GDM1 (cell line): ENCODE measurements around the gene KIF9.
A peak's percentile ranks its signal among the peaks of the same experiment; 100 is the strongest.
"Not testable (repeated sequence)": the region's sequence is repeated elsewhere in the genome, so short reads cannot be mapped to it uniquely, and the experiment has no call there.

Source experiments
- DNase-seq: peaks from one replicate; lab custom pipeline; 2025; lab: John Stamatoyannopoulos, UW

The KIF9 gene

DNA sequence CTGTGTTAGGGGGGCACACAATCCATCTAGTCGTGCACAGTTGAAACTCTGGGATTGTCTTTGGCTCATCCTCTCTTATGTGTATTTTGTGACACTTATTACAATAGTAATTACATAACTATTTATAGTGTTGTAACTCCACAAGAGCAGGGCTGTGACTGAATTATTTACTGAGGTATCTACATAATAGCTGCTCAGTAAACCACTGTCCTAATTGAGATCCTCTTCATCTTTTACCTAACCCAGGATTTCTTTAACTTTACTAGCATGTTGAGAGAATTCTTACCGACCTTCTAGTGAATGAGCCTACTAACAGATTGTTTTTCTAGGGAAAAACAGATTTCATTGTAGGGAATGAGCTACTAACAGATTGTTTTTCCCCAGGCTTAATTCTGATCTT lies 11.2 kb upstream of the KIF9 start:
- DNase-seq, result no peak

DNA sequence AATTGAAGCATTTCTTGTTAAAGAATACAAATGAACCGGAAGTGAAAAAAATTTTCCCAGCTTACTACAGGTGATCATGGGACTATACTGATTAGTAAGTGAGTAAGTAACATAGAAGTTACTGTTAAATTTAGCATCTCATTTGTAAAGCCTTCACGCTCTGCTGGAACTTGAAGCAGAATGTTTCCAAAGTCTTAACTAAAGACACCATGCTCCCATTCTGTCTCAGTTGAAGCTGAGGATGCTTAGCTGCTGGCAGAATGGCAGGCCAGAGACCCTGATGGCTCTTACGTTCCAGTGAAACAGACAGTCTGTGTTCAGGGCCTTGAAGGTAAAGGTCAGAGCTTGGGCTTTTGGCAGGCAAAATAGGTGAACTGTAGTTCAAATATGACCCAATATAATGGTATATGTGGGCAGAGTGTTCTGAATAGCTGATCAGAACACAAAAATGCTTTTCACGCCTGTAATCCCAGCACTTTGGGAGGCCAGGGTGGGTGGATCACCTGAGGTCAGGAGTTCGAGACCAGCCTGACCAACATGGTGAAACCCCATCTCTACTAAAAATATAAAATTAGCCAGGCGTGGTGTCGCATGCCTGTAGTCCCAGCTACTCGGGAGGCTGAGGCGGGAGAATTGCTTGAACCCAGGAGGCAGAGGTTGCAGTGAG lies 9.3 kb upstream of the KIF9 start:
- DNase-seq, result not testable (repeated sequence)

DNA sequence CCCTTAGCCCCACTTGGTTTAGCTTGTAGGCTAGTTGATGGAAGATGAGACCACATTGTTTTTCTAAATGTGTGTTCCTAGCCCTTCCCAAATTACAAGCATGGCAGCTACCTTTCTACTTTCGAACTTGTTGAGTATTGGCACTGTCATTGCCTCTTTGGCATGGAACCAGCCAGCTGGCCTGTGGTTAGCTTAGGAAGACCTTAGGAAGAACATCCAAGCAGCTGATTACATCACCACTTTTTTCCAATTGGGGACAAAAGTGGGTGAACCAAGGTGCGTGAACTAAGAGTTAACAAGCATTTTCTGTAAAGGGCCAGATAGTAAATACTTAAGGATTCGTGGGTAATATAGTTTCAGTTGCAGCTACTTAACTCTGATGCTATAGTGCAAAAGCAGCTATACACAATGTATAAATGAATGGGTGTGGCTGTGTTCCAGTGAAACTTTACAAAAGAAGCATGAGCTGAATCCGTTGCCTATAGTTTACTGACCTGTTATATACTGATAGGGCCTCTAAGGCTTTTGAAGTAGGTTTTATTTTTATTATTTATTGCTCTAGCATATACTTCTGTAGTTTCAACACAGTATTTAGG lies 8.7 kb upstream of the KIF9 start:
- no peak for DNase-seq

DNA sequence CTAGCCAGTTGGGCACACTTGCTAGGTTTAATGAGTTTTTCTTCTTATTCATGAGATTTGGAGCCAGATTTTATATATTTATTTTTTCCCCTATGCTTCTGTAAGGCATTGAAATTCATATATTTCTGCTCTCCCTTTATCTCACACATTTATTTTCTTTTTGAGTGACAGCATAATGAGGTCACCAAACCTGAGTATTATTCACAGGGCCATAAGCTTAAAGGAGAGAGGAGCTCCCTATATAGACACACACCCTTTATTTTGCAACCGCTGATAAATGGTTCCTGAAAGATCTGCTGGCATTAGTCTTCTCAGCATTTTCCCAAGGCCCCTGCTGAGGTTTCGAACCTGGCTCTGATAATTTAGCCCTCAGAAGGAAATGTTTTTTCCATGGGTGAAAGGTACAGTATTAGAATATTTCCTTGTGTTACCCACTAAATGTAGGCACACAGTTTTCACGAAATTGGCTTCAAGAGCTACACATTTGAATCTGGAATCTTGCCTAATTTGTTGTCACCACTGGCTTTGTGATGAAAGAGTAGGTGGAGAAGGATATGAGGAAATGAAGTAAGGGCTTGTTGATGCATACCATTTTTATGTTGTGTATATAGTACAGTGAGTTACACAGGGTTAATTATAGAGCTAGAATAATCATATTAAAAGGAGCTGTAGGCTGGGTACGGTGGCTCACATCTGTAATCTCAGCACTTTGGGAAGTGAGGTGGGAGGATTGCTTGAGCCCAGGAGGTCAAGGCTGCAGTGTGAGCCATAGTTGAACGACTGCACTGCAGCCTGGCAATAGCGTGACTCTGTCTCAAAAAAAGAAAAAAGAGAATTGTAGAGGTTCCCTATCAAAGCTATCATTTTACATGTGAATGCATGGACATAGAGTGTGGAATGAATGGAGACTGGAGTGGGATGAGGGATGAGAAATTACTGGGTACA lies 6.6 kb upstream of the KIF9 start:
- DNase-seq, result no peak

DNA sequence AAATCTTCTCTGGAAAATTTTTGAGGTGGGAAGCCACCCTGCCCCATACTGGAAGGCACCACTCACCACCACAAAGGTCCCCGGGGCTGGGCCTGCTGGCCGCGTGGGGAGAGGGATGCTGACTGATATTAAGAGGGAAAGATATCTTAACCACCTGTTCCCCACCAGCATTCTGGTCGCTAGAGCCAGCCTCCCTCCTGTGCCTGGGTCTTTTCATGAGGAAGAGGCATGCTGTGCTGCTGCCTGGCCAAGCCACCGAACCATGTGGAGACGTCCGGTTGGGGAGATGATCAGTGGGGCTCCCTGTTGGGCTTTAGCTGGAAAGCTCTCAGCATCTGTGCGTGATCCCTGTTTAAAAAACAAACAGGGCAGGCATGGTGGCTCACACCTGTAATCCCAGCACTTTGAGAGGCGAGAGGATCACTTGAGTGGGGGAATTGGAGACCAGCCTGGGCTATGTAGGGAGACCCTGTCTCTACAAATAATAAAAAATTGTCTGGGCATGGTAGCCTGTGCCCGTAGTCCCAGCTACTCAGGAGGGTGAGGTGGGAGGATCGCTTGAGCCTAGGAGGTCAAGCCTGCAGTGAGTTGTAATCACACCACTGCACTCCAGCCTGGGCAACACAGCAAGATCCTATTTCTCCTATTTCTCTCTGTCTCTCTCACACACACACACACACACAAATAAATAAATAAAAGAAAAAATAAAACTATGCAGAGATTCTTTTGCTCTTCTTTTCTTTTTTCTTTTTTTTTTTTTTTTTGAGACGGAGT lies 1.2 kb upstream of the KIF9 start:
- no peak for DNase-seq

DNA sequence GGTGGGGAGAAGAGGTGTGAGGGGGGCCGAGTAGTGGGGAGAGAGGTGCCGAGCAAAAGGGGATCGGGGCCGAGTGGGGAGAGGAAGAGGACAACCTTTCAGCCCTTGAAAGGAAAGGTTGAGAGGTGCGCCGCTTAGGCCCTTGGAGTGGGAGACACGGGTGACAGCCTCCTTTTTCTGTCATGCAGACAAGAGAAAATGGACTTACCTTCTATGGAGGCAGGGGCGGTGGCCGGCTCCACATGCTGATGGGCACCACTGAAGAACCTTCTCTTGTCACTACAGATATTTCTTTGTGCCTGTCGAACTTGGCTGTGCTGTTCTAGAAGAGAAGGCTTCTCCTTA lies 566 bp upstream of the KIF9 start:
- no peak for DNase-seq

DNA sequence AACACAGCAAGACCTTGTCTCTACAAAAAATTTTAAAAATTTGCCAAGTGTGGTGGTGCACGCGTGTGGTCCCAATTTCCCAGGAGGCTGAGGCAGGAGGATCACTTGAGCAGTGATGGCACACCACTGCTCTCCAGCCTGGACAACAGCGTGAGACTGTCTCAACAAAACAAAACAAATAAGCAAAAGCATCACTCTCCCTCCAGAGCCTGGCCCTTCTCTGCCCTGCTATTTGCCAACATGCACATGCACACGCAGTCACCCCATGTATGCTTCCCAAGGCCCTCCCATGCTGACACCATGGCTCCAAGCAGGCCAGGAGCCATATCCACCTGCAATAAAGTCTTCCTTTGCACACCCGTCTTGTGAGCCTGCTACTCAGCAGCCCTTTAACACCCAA lies 2.1 kb downstream of the KIF9 start:
- DNase-seq, result no peak

DNA sequence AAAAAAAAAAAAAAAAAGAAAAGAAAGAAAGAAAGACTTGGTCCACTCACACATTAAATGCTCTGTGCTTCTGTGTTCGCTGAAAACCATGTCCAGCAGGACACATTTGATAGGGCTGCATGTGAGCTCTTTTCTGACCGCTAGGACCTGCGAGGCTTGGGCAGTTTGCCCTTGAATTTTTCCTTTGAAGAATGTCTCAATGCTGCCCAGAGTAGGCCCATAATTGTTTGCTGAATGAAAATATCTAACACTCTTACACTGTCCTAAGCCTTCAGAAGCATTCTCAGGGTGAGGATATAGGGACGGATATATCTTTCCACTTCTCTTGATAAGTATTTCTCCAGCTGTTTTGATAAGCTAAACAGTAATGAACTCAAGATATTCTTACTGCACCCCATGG lies 6.0 kb downstream of the KIF9 start:
- DNase-seq, result no peak

DNA sequence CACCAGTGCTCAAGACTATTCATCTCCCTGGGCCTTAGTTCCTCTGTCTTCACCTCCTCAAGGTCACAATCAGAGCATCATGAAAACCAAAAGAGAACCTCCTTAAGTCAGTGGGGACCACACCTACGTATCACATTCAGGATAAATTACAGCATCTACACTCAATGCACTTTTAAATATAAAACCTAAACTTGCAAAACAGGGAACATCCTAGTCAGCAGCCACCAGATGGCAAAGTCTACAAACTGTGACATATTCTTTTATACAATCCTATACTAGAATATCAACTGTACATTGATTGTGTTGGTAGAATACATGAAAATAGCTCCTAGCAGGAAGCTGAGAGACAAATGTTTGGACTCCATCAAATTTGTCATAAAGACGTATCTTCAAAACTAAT lies 7.9 kb downstream of the KIF9 start:
- no peak for DNase-seq

DNA sequence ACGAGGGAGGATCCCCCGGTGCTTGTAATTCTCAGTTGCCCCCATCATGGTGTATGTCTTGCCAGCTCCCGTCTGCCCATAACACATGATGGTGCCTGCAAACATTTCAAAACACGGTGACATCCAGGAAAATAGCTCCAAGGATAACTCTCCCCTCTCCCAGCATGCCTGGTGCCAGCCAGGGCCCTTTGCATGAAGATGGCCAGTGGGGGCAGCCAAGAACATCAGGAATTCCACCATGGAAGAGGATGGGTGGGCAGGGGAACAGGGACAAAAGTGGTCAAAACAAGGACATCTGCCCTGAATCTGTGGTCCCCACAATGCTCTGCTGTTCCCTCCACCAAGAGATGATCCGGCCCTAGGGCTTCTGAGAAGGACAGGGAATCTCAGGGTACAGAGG lies 9.0 kb downstream of the KIF9 start:
- no peak for DNase-seq

DNA sequence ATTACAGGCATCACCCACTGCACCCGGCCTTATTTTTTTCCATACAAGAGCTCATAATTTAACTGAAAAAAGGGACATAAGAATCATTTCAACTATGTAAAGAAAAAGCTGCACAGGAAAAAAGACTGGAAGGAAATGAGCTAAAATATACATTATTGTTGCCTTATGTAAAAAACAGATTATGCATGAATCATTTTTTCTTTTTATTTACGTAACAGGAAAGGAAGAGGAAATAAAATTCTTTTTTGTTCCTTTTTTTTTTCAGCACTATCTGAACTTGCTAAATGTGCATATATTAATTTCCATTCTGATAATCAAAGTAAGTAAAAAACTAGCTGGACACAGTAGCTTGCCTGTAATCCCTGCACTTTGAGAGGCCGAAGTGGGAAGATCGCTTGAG lies 12.1 kb downstream of the KIF9 start:
- no peak for DNase-seq

DNA sequence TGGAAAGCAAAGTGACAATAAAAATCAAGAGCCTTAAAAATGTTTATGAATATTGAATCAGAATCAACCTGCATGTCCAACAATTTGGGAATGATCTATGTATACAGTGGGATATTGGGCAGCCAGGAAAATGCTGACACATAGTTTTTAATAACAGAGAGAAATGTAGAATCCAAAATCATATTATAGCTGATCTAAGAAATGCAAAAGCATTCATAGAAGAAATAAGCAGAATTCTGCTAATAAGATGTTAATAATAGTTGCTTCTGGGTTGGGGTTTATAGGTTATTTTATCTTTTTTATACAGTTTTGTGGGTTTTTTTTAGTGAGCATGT lies 15.1 kb downstream of the KIF9 start:
- DNase-seq, result no peak

DNA sequence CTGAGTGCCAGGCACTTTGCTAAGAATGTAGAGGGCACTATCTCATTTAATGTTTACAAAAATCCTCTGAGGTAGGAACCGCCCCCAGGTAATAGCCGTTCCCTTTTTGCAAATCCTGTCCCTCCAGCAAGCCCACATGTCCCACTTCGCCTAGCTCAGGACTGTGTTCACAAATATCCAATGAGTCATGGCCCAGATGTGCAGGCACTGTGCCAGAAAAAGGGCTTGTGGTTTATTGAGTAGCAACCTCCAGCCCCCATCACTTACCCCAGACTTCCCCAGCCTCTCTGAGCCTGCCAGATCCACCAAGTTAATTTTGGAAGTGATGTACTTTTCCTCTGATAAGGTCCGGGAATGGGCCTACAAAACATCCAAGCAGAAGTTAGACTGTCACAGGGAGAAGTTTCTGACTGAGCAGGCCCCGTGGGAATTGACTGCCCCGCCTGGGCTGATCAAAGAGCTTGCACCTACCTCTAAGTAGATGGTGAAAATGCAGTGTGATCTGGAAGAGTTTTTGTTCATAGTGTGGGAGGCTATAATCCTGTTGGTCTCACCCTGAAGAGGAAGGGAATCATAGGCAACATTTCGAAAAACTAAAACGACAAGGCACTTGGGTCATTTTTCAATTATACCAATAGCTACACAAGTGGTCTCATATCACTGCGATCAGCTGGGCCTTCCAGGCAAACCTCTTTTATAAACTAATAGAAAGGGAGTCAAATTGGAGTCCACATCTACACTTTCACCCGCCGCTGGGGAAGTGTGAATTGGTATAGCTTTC lies 15.7 kb downstream of the KIF9 start:
- DNase-seq, result peak; percentile 91

DNA sequence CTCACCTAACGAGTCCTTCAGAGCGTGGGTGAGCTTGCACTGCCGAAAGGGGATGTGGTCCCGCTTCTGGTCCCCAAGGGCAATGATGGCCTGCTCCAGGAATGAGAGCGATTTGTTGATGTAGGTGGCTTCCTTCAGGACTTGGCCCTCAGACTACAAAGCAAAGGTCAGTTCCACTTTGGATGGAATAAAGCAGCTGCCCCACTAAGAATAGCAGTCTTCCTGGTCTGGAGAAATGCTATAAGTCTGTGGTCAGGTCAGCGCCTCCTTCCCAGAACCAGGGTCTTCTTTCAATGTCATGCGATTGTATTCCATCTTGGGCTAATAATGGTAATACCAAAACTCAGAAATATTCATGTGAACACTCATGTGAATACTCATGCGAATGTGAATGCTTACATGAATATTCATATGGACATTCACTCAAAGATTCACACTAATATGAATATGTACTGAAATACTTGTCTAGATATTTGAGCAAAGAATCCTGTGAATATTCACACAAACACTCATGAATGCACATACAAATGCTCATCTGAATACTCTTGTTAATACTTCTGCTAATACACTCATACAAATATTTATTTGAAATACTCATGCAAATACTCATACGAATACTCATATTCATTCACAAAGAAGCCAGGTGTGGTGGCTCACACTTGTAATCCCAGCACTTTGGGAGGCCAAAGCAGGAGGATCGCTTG lies 16.7 kb downstream of the KIF9 start:
- no peak for DNase-seq

DNA sequence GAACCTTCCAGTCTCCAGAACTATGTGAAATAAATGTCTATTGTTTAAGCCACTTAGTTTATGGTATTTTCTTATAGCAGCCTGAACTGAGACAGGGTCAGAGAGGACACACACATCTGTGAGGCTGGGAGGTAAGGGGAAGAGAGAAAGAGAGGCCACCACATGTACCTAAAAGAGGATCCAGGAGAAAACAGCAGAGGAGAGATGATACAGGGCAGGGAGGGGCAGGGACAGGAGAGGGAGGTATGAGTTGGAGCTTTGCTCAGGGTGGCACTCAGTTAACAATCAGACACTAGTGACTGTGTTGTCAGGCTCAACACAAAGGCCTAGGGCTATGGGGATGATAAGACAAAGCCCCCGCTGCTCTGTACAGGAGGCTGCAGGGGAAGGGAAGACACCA lies 17.6 kb downstream of the KIF9 start:
- DNase-seq, result no peak

DNA sequence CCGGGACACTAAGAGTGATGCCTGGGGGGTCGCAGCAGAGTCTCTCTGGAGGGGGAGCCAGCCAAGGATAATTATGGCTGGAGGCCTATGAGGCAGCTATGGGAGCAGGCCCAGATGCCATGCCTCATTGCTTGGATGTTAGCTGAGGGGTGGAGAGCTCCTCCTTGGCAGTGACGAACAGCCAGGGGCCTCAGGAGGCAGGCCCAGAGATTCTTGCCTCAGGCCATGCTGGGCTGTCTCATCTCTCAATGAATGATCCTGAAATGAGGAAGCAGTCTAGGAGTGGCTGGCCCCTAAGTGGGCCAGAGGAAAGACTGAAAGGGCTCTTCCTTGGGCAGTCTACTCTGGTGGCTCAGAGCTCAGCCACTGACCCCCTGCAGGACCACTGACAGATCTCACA lies 21.3 kb downstream of the KIF9 start:
- no peak for DNase-seq

DNA sequence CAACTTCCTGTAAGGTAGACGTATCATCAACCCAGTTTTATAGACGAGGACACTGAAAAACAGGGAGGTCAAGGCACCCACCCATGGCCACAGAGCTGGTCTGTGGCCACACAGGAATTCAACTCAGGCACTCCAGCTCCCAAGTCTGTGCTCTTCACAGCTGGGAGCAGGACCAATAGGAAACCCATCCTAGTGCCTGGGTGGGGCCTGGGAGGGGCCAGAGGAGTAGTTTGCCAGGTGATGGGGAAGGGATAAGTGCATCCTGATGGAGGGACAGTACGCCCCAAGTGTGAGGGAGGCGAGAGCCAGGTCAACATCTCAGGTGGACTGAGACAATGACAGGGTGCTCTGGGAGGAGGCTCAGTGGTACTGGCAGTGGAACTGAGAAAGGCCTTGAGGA lies 22.0 kb downstream of the KIF9 start:
- DNase-seq, result no peak

DNA sequence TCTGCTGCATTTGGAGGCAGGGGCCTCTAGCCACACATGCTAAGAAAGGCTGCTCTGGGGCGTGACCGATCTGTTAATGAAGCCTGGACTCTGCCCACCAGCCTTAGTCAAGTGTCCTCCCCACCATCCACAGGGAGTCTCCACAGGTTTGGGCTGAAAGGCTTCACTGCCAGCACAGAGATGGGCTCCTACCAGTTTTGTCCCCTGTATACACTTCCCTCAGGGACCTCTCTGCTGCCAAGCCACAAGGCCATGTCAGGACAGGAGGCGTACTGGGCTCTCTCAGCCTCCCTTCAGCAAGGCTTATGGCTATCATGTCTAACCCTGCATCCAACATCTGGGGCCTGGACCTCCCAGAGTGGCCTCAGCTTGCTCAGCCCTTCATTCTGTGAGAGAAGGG lies 23.5 kb downstream of the KIF9 start:
- DNase-seq, result no peak

DNA sequence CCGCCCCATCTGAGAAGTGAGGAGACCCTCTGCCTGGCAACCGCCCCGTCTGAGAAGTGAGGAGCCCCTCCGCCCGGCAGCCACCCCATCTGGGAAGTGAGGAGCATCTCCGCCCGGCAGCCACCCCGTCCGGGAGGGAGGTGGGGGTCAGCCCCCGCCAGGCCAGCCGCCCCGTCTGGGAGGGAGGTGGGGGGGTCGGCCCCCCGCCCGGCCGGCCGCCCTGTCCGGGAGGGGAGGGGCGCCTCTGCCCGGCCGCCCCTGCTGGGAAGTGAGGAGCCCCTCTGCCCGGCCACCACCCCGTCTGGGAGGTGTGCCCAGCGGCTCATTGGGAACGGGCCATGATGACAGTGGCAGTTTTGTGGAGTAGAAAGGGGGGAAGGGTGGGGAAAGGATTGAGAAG lies 26.3 kb downstream of the KIF9 start:
- not testable (repeated sequence) for DNase-seq

DNA sequence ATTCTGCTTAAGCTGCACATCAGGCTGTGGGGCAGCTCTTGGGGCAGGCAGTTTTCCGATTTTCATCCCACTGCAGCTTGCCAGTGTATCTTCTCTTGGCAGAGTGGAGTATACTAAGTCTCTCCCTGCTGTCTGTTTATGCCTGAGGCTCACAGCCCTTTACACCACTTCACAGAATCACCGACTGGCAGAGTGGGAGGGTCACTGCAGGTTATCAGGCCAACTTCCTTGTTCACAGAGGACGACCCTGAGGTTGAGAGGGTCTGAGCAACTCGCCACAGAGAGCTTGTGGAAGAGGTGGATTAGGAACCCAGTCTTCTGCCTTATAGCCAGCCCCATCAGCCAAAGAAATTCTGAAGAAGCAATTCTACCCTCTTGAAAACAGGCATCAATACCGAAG lies 30.9 kb downstream of the KIF9 start:
- DNase-seq, result peak; percentile 4

DNA sequence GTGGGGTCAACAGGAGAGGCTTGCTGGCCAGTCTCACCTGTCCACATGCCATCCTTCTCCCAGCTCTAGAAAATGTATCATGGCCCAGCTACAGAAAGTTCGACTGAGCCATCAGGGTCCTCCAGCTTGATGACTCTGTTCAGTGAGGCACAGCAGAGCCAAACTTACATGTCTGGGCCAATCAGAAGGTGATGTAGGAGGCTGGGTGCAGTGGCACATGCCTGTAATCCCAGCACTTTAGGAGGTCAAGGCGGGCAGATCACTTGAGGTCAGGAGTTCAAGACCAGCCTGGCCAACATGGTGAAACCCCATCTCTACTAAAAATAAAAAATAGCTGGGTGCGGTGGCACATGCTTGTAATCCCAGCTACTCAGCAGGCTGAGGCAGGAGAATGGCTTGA lies 31.5 kb downstream of the KIF9 start:
- DNase-seq, result not testable (repeated sequence)
